Endothelial cell of umbilical vein (primary cell): ENCODE results near the gene PTPRD. TPM values are rescaled to one million over a fixed set of nuclear protein-coding genes. Genes with fewer than 3 reads are reported as not detected.

ENCODE experiments used
- BruUV-seq: library from RNA; stranded (reverse); fragments of 400-500 nt; replicated peaks from 2 replicates; lab custom pipeline; 2021; lab: Mats Ljungman, UMichigan
- CTCF ChIA-PET: fragments of 300-600, 350-600 bp; sonication (Branson Sonifier 250); formaldehyde crosslinking; loops from one replicate; lab custom pipeline; 2021; ENCODE audit warnings: antibody characterized with exemption, inconsistent platforms; lab: Charles Lee
- POLR2A ChIA-PET: fragments of 300-600, 350-600 bp; sonication (Branson Sonifier 250); formaldehyde crosslinking; loops from one replicate; lab custom pipeline; 2021; ENCODE audit warnings: antibody characterized with exemption, inconsistent platforms; lab: Charles Lee
- DNase-seq: peaks from one replicate; pipeline ENCODE4 v3.0.0-alpha.2; 2011; ENCODE audit warnings: low read depth, low spot score
- FAIRE-seq: peaks from 2 replicates; lab custom pipeline; 2011; peaks lifted over from hg19 to GRCh38; lab: Jason Lieb, UNC
- H2AFZ ChIP-seq: 2 replicates; pipeline ENCODE4 v1.6.0; 2012; ENCODE audit warnings: low read depth, low read length, control low read depth, inconsistent platforms
- H3K27ac ChIP-seq: 2 replicates; pipeline ENCODE4 v1.5.1; 2011; ENCODE audit warnings: low read depth, mild to moderate bottlenecking, control low read depth, low read length, moderate library complexity; ENCODE audit not compliant: insufficient read depth
- H3K27me3 ChIP-seq, 2 experiments: 2 replicates each; pipeline versions ENCODE4 v1.6.0 to v1.6.1; 2011; ENCODE audit warnings: low read length in 2 of 2, mixed read lengths in 1 of 2; ENCODE audit not compliant: control insufficient read depth in 2 of 2, insufficient read depth in 2 of 2
- H3K36me3 ChIP-seq, 2 experiments: 2 replicates in 1 of 2; 3 replicates in 1 of 2; pipeline ENCODE4 v1.5.1; 2011; ENCODE audit warnings: low read length in 2 of 2, mild to moderate bottlenecking in 1 of 2, moderate library complexity in 1 of 2; ENCODE audit not compliant: control insufficient read depth in 2 of 2, insufficient read depth in 2 of 2; ENCODE audit errors: extremely low read depth in 1 of 2
- H3K4me1 ChIP-seq: 3 replicates; pipeline ENCODE4 v1.5.1; 2011; ENCODE audit warnings: mild to moderate bottlenecking, low read length; ENCODE audit not compliant: control insufficient read depth, insufficient read depth; ENCODE audit errors: extremely low read depth
- H3K4me2 ChIP-seq: 2 replicates; pipeline ENCODE4 v1.6.1; 2011; ENCODE audit warnings: low read length, control low read depth, mixed read lengths; ENCODE audit not compliant: insufficient read depth
- H3K4me3 ChIP-seq, 3 experiments: fragments of 200-600 bp in 1 of 3; sonication (generic), shearing (Covaris generic) in 1 of 3; replicated peaks in 1 of 3; 2 replicates each; pipeline ENCODE4 v1.5.1; 2011 to 2016; ENCODE audit warnings: control low read depth in 3 of 3, low read length in 3 of 3, mild to moderate bottlenecking in 2 of 3, inconsistent platforms in 1 of 3, low read depth in 1 of 3, moderate library complexity in 1 of 3; ENCODE audit not compliant: insufficient read depth in 1 of 3
- H3K79me2 ChIP-seq: 2 replicates; pipeline ENCODE4 v1.6.0; 2012; ENCODE audit warnings: low read length, inconsistent platforms; ENCODE audit not compliant: control insufficient read depth, insufficient read depth
- H3K9ac ChIP-seq: replicated peaks from 2 replicates; pipeline ENCODE3; 2011; ENCODE audit warnings: low read length, control low read depth; ENCODE audit not compliant: insufficient read depth; ENCODE audit errors: extremely low read depth
- H3K9me1 ChIP-seq: replicated peaks from 3 replicates; pipeline ENCODE4 v1.6.0; 2011; ENCODE audit warnings: mild to moderate bottlenecking, low read length; ENCODE audit not compliant: control insufficient read depth, insufficient read depth; ENCODE audit errors: extremely low read depth
- H3K9me3 ChIP-seq: replicated peaks from 2 replicates; pipeline ENCODE4 v1.5.1; 2012; ENCODE audit warnings: low read length, inconsistent platforms; ENCODE audit not compliant: control insufficient read depth, insufficient read depth
- H4K20me1 ChIP-seq: replicated peaks from 2 replicates; pipeline ENCODE3; 2011; ENCODE audit warnings: mild to moderate bottlenecking, low read length; ENCODE audit not compliant: control insufficient read depth, insufficient read depth; ENCODE audit errors: extremely low read depth
- EZH2 ChIP-seq: IDR thresholded peaks from 2 replicates; pipeline ENCODE4 v1.6.1; 2012; ENCODE audit warnings: borderline replicate concordance, low read depth, mild to moderate bottlenecking, moderate library complexity, low read length, inconsistent platforms; ENCODE audit not compliant: severe bottlenecking
- FOS ChIP-seq: IDR thresholded peaks from 2 replicates; pipeline ENCODE4 v1.6.1; 2011; ENCODE audit warnings: mild to moderate bottlenecking, low read length, moderate library complexity, borderline replicate concordance; ENCODE audit not compliant: insufficient read depth
- GATA2 ChIP-seq: IDR thresholded peaks from 2 replicates; pipeline ENCODE4 v1.7.0; 2011; ENCODE audit warnings: low read depth, mild to moderate bottlenecking, moderate library complexity, mixed read lengths, low read length; ENCODE audit not compliant: insufficient read length, insufficient read depth
- JUN ChIP-seq: IDR thresholded peaks from 2 replicates; pipeline ENCODE4 v1.6.1; 2011; ENCODE audit warnings: borderline replicate concordance, low read depth; ENCODE audit not compliant: insufficient read length, insufficient read depth
- MYC ChIP-seq: IDR thresholded peaks from one replicate; pipeline ENCODE4 v1.6.1; 2011; ENCODE audit warnings: mild to moderate bottlenecking, low read depth, low read length
- POLR2A ChIP-seq: IDR thresholded peaks from 2 replicates; pipeline ENCODE4 v1.6.1; 2012; ENCODE audit warnings: low read depth, mild to moderate bottlenecking, control low read depth, low read length
- POLR2AphosphoS5 ChIP-seq: IDR thresholded peaks from 2 replicates; pipeline ENCODE4 v1.6.1; 2012; ENCODE audit warnings: low read depth, mild to moderate bottlenecking, control low read depth, low read length, moderate library complexity; ENCODE audit not compliant: insufficient read depth
- dilution Hi-C: fragments of 300-500 bp; cut with MboI; formaldehyde crosslinking; loops from one replicate; pipeline ENCODE4 v1.15.0; 2019; ENCODE audit warnings: low sequenced_read_pairs; ENCODE audit not compliant: extremely low pct_ligation_motif_present
- intact Hi-C: fragments of 100-400 bp; cut with micrococcal nuclease; formaldehyde crosslinking; loops from one replicate; pipeline ENCODE4 v1.10.0; 2022
- polyA plus RNA-seq, 4 experiments: library from polyadenylated mRNA; depleted of rRNA in 3 of 4; stranded (reverse) in 3 of 4; unstranded in 1 of 4; fragments of >200 nt; gene quantifications; 2 replicates each; pipeline versions ENCODE4 v1.2.1 to v1.2.3, GENCODE V29; 2011 to 2012; ENCODE audit warnings: missing spikeins in 1 of 4
- total RNA-seq: library from RNA; stranded (reverse); gene quantifications from 2 replicates; pipeline ENCODE4 v1.2.3, GENCODE V29; 2021
- TF ChIP-seq, protein P1 (sequence below): IDR thresholded peaks from 2 replicates; pipeline ENCODE4 v1.6.1; 2011; ENCODE audit not compliant: insufficient read depth, insufficient read length
- TF ChIP-seq, protein P2 (sequence below), 2 donors: IDR thresholded peaks; 1 replicate in 1 of 2; 2 replicates in 1 of 2; pipeline ENCODE4 v1.5.1; 2011; ENCODE audit warnings: low read length in 2 of 2, mild to moderate bottlenecking in 2 of 2, moderate library complexity in 2 of 2, control low read depth in 1 of 2, inconsistent platforms in 1 of 2, low read depth in 1 of 2; ENCODE audit not compliant: insufficient read depth in 1 of 2; ENCODE audit errors: extremely low read depth in 1 of 2

The PTPRD gene
- total and polyA plus RNA-seq, 2 donors (not counting 3 experiments of a cell fraction or from before 2014, with no cell fraction given) = 5.5 to 5.7 TPM

DNA sequence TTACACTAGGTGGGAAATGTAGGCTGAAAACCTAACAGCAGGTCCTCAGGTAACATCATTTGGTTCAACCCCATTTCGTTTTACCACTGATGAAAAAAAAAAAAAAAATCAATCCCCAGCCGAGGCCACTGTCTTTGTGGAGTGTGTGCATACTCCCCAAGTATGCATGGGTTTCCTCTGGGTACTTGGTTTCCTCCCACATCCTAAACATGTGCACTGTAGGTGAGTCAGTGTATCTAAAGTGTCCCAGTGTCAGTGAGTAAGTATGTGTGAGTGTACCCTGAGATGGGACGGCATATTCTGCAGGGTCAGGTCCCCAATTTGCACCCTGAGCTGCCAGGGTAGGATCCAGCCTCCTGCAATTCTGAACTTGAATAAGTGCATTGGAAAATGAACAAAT lies 1846.7 kb downstream of the PTPRD start:
- no peaks in the 10 kb centered on the region for H3K9me1 ChIP-seq
- no peak overlapping the region for H2AFZ ChIP-seq
- no peaks in the 10 kb centered on the region for H3K36me3 ChIP-seq
- dilution Hi-C loops (no loop called here), intact Hi-C loops (no loop called here)
- no peak overlapping the region for H3K9ac ChIP-seq
- CTCF ChIA-PET = no interaction called here
- H3K4me2 ChIP-seq = no peak overlapping the region
- H3K27ac ChIP-seq = no peak overlapping the region
- H3K4me1 ChIP-seq = no peaks in the 10 kb centered on the region
- no TSS peak for BruUV-seq
- POLR2A ChIA-PET = no interaction called here
- no peaks in the 10 kb centered on the region for H3K27me3 ChIP-seq
- no peaks in the 10 kb centered on the region for H4K20me1 ChIP-seq
- no peak for DNase-seq
- no peaks in the 10 kb centered on the region for H3K79me2 ChIP-seq
- TF ChIP-seq FOS (no peak), POLR2AphosphoS5 (no peak), POLR2A (no peak), EZH2 (no peak), MYC (no peak), JUN (no peak), GATA2 (no peak)
- TF ChIP-seq, protein P1, sequence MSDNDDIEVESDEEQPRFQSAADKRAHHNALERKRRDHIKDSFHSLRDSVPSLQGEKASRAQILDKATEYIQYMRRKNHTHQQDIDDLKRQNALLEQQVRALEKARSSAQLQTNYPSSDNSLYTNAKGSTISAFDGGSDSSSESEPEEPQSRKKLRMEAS = no peak
- TF ChIP-seq, protein P2, sequence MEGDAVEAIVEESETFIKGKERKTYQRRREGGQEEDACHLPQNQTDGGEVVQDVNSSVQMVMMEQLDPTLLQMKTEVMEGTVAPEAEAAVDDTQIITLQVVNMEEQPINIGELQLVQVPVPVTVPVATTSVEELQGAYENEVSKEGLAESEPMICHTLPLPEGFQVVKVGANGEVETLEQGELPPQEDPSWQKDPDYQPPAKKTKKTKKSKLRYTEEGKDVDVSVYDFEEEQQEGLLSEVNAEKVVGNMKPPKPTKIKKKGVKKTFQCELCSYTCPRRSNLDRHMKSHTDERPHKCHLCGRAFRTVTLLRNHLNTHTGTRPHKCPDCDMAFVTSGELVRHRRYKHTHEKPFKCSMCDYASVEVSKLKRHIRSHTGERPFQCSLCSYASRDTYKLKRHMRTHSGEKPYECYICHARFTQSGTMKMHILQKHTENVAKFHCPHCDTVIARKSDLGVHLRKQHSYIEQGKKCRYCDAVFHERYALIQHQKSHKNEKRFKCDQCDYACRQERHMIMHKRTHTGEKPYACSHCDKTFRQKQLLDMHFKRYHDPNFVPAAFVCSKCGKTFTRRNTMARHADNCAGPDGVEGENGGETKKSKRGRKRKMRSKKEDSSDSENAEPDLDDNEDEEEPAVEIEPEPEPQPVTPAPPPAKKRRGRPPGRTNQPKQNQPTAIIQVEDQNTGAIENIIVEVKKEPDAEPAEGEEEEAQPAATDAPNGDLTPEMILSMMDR (IDR thresholded peaks at IDR 0.05; ENCODE audit: extremely low read depth in 1 of 2, insufficient read depth in 1 of 2, low read depth in 1 of 2, low read length in 2 of 2) = no peak
- no peaks in the 10 kb centered on the region for H3K9me3 ChIP-seq
- H3K4me3 ChIP-seq = no peak overlapping the region
- FAIRE-seq = no peak
